Spinal cord (tissue), 10 donors: ENCODE results near the gene TNNT2. TPM values are rescaled to one million over a fixed set of nuclear protein-coding genes. Genes with fewer than 3 reads are reported as not detected.

Experiments used
- DNase-seq, 6 donors: peaks; one replicate each; pipeline versions ENCODE4 v3.0.0 to v3.0.0-alpha.2; 2013 to 2015; ENCODE audit warnings: low spot score in 6 of 6, low read depth in 4 of 6
- H3K27ac ChIP-seq: one replicate; pipeline ENCODE4 v1.5.1; 2013; ENCODE audit warnings: low read depth, low read length, control low read depth
- H3K27me3 ChIP-seq: one replicate; pipeline ENCODE4 v1.6.1; 2013; ENCODE audit warnings: low read length; ENCODE audit not compliant: control insufficient read depth, insufficient read depth
- H3K36me3 ChIP-seq: one replicate; pipeline ENCODE4 v1.6.1; 2013; ENCODE audit warnings: low read length; ENCODE audit not compliant: control insufficient read depth, insufficient read depth
- H3K4me1 ChIP-seq: one replicate; pipeline ENCODE4 v1.6.1; 2013; ENCODE audit warnings: low read length; ENCODE audit not compliant: control insufficient read depth, insufficient read depth
- H3K4me3 ChIP-seq: one replicate; pipeline ENCODE4 v1.5.1; 2013; ENCODE audit warnings: low read depth, low read length, control low read depth
- H3K9me3 ChIP-seq: one replicate; pipeline ENCODE4 v1.6.1; 2013; ENCODE audit warnings: low read length; ENCODE audit not compliant: control insufficient read depth, insufficient read depth
- WGBS: methylation state at CpG from one replicate; pipeline ENCODE4 v1.1.5; 2013; ENCODE audit warnings: missing lambda C conversion rate; ENCODE audit not compliant: insufficient coverage; 5-methylcytosine and 5-hydroxymethylcytosine counted together
- polyA plus RNA-seq, 2 donors: library from polyadenylated mRNA; unstranded; fragments of 120-200 nt; gene quantifications; one replicate each; pipeline ENCODE4 v1.2.1, GENCODE V29; 2013; ENCODE audit not compliant: insufficient read length in 2 of 2
- total RNA-seq, 2 donors: library from RNA; depleted of rRNA in 1 of 2; stranded (reverse); fragments of 120-200 nt in 1 of 2; fragments of >200 nt in 1 of 2; gene quantifications; one replicate each; pipeline versions ENCODE4 v1.2.3 to v1.2.4, GENCODE V29; 2013 to 2014
- donor health status: healthy.

TNNT2 gene
- total and polyA plus RNA-seq, 4 donors: 1.4 to 23.4 (median 4.6) TPM

GRCh38 chr1:201317551-201317950 lies 59.9 kb downstream of the TNNT2 start:
- DNase-seq: no peak
- no peak overlapping the region for H3K27ac ChIP-seq
- H3K4me3 ChIP-seq: no peak overlapping the region
- H3K4me1 ChIP-seq: no peaks in the 10 kb centered on the region
- WGBS: 90% methylated on average over 13 of the region's 13 CpGs
- peaks cover 2% of the 10 kb centered on the region for H3K27me3 ChIP-seq
- H3K9me3 ChIP-seq: no peaks in the 10 kb centered on the region
- H3K36me3 ChIP-seq: no peaks in the 10 kb centered on the region

GRCh38 chr1:201316556-201316955 lies 60.9 kb downstream of the TNNT2 start:
- Histone ChIP-seq H3K4me1 (no peaks in the 10 kb centered on the region), H3K36me3 (no peaks in the 10 kb centered on the region), H3K27ac (no peak overlapping the region), H3K4me3 (no peak overlapping the region), H3K9me3 (no peaks in the 10 kb centered on the region), H3K27me3 (peaks cover 2% of the 10 kb centered on the region)
- DNase-seq: no peak
- 83% methylated on average over 5 of the region's 5 CpGs for WGBS

- DNase-seq: no peak
- 87% methylated on average over 16 of the region's 16 CpGs for WGBS
- peaks cover 25% of the 10 kb centered on the region for H3K4me1 ChIP-seq
Observed at GRCh38 chr1:201313086-201313485, 64.4 kb downstream of the TNNT2 start.

GRCh38 chr1:201312298-201312697 lies 65.2 kb downstream of the TNNT2 start:
- H3K9me3 ChIP-seq: no peaks in the 10 kb centered on the region
- 88% methylated on average over 5 of the region's 7 CpGs for WGBS
- H3K36me3 ChIP-seq: no peaks in the 10 kb centered on the region
- H3K27me3 ChIP-seq: peaks cover 6% of the 10 kb centered on the region
- no peak overlapping the region for H3K27ac ChIP-seq
- no peak for DNase-seq
- H3K4me1 ChIP-seq: peaks cover 25% of the 10 kb centered on the region
- no peak overlapping the region for H3K4me3 ChIP-seq

More at GRCh38 chr1:201313086-201313485, 64.4 kb downstream of the TNNT2 start:
- H3K27me3 ChIP-seq: peaks cover 6% of the 10 kb centered on the region
- no peak overlapping the region for H3K4me3 ChIP-seq
- no peak overlapping the region for H3K27ac ChIP-seq
- H3K9me3 ChIP-seq: no peaks in the 10 kb centered on the region
- H3K36me3 ChIP-seq: no peaks in the 10 kb centered on the region

GRCh38 chr1:201311356-201312011 lies 66.0 kb downstream of the TNNT2 start:
- H3K4me1 ChIP-seq: peaks cover 25% of the 10 kb centered on the region
- H3K27ac ChIP-seq: no peak overlapping the region
- 79% methylated on average over 2 of the region's 8 CpGs for WGBS

GRCh38 chr1:201310986-201311355 lies 66.5 kb downstream of the TNNT2 start:
- Histone ChIP-seq H3K4me1 (peaks cover 25% of the 10 kb centered on the region), H3K9me3 (no peaks in the 10 kb centered on the region), H3K27me3 (peaks cover 6% of the 10 kb centered on the region), H3K36me3 (no peaks in the 10 kb centered on the region), H3K27ac (no peak overlapping the region), H3K4me3 (no peak overlapping the region)
- WGBS: 47% methylated on average over 3 of the region's 4 CpGs
- peak in 2 of 6 donors; percentile 9 to 26 for DNase-seq

More at GRCh38 chr1:201311356-201312011, 66.0 kb downstream of the TNNT2 start:
- Histone ChIP-seq H3K36me3 (no peaks in the 10 kb centered on the region), H3K9me3 (no peaks in the 10 kb centered on the region), H3K27me3 (peaks cover 6% of the 10 kb centered on the region), H3K4me3 (no peak overlapping the region)
- no peak for DNase-seq

- peaks cover 25% of the 10 kb centered on the region for H3K4me1 ChIP-seq
Observed at GRCh38 chr1:201310251-201310985, 67.1 kb downstream of the TNNT2 start.

GRCh38 chr1:201309416-201309815 lies 68.1 kb downstream of the TNNT2 start:
- Histone ChIP-seq H3K36me3 (no peaks in the 10 kb centered on the region), H3K27ac (no peak overlapping the region), H3K9me3 (no peaks in the 10 kb centered on the region), H3K4me3 (no peak overlapping the region), H3K27me3 (peaks cover 6% of the 10 kb centered on the region), H3K4me1 (peaks cover 25% of the 10 kb centered on the region)
- WGBS: 4% methylated on average over 9 of the region's 9 CpGs
- peak in 4 of 6 donors; percentile 9 to 85 (median 36) for DNase-seq

More at GRCh38 chr1:201310251-201310985, 67.1 kb downstream of the TNNT2 start:
- Histone ChIP-seq H3K9me3 (no peaks in the 10 kb centered on the region), H3K4me3 (no peak overlapping the region), H3K36me3 (no peaks in the 10 kb centered on the region), H3K27me3 (peaks cover 6% of the 10 kb centered on the region), H3K27ac (no peak overlapping the region)
- no peak for DNase-seq
- WGBS: 82% methylated on average over 7 of the region's 7 CpGs
